Mucosa of stomach (tissue), 1 donor: ENCODE data around the gene FEV.
A peak's percentile ranks its signal among the peaks of the same experiment; 100 is the strongest.

Experiments used
- H3K27me3 ChIP-seq: one replicate; pipeline ENCODE4 v1.7.0; 2013; ENCODE audit warnings: mild to moderate bottlenecking, low read length; ENCODE audit not compliant: control insufficient read depth, insufficient read depth
- H3K36me3 ChIP-seq: one replicate; pipeline ENCODE4 v1.7.0; 2013; ENCODE audit warnings: low read length; ENCODE audit not compliant: control insufficient read depth, insufficient read depth
- H3K4me1 ChIP-seq: one replicate; pipeline ENCODE4 v1.7.0; 2013; ENCODE audit warnings: mild to moderate bottlenecking, low read length; ENCODE audit not compliant: control insufficient read depth, insufficient read depth
- H3K4me3 ChIP-seq: one replicate; pipeline ENCODE4 v1.7.0; 2013; ENCODE audit warnings: low read length
- H3K9ac ChIP-seq: one replicate; pipeline ENCODE4 v1.7.0; 2013; ENCODE audit warnings: mild to moderate bottlenecking, low read length, moderate library complexity
- H3K9me3 ChIP-seq: one replicate; pipeline ENCODE4 v1.7.0; 2013; ENCODE audit warnings: mild to moderate bottlenecking, low read length, moderate library complexity; ENCODE audit not compliant: control insufficient read depth
- donor health status: Pancreatic carcinoma.

FEV gene

GRCh38 chr2:218986148-218986761, 1.3 kb upstream of the FEV start:
- H3K9me3 ChIP-seq: no peaks in the 10 kb centered on the region
- no peaks in the 10 kb centered on the region for H3K36me3 ChIP-seq
- H3K4me1 ChIP-seq: peaks cover 21% of the 10 kb centered on the region
- no peak overlapping the region for H3K9ac ChIP-seq
- H3K4me3 ChIP-seq: no peak overlapping the region
- H3K27me3 ChIP-seq: peaks cover 99% of the 10 kb centered on the region

- peaks cover 26% of the 10 kb centered on the region for H3K4me1 ChIP-seq
- no peaks in the 10 kb centered on the region for H3K36me3 ChIP-seq
- no peak overlapping the region for H3K9ac ChIP-seq
- H3K9me3 ChIP-seq: no peaks in the 10 kb centered on the region
- H3K27me3 ChIP-seq: peaks cover 98% of the 10 kb centered on the region
- H3K4me3 ChIP-seq: no peak overlapping the region
These were observed 524 bp upstream of the FEV start for GRCh38 chr2:218985325-218986091.

DNA sequence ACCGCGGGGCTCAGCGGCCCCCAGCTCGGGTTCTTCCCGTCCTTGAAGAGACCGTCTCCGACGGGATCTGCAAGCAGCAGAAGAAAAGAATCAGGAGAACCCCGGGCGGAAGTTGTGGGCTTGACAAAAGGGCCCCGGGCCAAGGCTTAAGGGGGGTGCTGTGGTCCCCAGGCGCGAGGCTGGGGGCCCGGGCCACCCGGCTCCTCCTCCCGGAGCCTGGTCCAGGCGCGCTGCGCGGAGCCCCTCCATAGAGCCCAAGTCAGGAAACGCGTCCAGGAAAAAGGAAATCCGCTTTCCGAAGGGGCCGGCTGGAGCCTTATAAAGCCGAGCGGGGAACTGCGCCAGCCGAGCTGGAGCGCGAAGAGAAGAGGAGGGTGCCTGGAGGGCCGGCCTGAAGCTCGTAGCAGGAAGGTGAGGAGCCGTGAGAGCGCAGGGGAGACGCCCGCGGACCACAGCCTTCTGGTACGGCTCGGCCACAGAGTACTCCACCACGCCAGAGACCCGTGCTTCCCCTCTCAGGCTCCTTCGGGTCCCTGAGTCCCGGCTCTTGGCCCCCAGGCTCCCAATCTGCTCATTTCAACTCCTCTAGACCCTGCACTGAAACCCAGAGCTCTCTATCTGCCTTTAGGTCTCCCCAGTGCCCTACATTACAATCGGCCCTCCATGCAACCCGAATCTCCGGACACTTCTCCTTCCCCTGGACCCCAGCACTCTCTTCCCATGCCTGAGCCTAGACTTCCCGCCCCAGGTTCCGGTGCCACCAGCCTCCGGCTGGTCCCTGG, 554 bp downstream of the FEV start:
- peaks cover 96% of the 10 kb centered on the region for H3K27me3 ChIP-seq
- H3K9ac ChIP-seq: peak overlapping the region; percentile 18
- H3K36me3 ChIP-seq: no peaks in the 10 kb centered on the region
- H3K4me1 ChIP-seq: peaks cover 26% of the 10 kb centered on the region
- H3K9me3 ChIP-seq: no peaks in the 10 kb centered on the region
- no peak overlapping the region for H3K4me3 ChIP-seq

GRCh38 chr2:218983934-218984238, 1.1 kb downstream of the FEV start:
- H3K9ac ChIP-seq: no peak overlapping the region
- H3K4me3 ChIP-seq: no peak overlapping the region
- peaks cover 92% of the 10 kb centered on the region for H3K27me3 ChIP-seq
- peaks cover 26% of the 10 kb centered on the region for H3K4me1 ChIP-seq
- no peaks in the 10 kb centered on the region for H3K36me3 ChIP-seq
- no peaks in the 10 kb centered on the region for H3K9me3 ChIP-seq

DNA sequence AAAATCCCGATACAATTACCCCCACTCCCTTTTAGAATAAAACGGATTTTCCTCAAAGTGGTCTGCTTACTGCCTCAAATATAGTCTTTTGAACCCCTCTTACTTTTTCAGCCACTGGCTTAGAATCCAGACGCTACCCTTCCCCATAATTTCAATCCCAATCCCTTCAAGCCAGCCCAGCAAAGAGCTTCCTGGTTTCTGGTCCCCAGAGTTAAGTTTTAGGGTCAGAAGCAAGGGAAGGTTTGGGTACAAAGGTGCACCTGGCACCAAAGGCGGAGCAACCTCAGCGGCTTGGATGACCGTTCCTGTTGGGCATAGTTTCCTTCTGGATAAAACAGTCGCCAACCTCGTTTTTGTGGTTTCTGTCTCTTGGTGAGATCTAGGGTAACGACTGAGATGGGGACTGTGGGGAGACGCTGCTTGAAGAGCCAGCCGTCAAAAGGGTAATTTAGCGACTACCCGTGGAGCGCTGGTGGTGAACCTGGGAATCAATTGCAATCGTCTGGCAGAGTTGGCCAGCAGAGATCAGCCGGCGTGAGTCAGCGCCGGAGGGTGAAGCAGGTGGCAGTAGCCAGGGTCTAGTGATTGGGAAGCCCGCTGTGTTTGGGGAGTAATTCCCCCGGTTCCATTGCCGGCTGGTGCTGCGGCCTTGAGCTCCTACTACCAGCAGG, 1.6 kb downstream of the FEV start:
- H3K36me3 ChIP-seq: no peaks in the 10 kb centered on the region
- no peaks in the 10 kb centered on the region for H3K9me3 ChIP-seq
- H3K9ac ChIP-seq: peak overlapping the region; percentile 19
- H3K4me1 ChIP-seq: peaks cover 26% of the 10 kb centered on the region
- peaks cover 92% of the 10 kb centered on the region for H3K27me3 ChIP-seq
- no peak overlapping the region for H3K4me3 ChIP-seq

DNA sequence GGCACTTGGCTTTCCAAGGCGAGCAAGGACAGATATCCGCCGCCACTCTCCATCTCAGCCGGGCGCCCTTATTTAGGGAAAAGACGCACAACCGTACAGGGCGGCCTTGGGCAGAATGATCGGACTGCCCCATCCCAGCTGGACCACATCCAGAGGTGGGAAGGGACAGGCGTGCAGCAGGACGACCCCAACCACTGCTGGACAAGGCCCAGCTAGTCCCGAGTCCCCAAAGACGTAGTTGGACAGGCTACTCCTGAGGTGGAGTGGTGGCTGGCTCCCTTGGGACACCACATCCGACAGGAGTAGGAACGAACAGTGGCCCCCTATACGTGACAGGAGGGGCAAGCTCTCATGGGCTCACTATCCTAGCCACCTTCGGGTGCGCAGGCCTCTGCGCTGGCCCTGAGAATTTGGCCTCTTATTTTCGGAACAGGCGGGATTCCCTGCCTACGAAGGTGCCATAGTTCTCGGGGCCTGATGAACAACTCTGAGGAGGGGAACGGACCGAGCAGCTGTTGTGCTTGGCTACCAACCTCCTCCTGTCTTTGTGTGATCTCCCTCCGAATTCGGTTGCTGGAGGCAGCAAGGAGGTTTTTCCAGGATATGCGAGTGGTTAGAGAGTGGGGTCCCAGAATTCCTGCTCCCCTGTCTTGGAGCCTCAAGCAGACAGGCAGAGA, 2.3 kb downstream of the FEV start:
- no peaks in the 10 kb centered on the region for H3K9me3 ChIP-seq
- H3K9ac ChIP-seq: peak overlapping the region; percentile 19
- H3K4me3 ChIP-seq: no peak overlapping the region
- peaks cover 26% of the 10 kb centered on the region for H3K4me1 ChIP-seq
- no peaks in the 10 kb centered on the region for H3K36me3 ChIP-seq
- peaks cover 91% of the 10 kb centered on the region for H3K27me3 ChIP-seq

DNA sequence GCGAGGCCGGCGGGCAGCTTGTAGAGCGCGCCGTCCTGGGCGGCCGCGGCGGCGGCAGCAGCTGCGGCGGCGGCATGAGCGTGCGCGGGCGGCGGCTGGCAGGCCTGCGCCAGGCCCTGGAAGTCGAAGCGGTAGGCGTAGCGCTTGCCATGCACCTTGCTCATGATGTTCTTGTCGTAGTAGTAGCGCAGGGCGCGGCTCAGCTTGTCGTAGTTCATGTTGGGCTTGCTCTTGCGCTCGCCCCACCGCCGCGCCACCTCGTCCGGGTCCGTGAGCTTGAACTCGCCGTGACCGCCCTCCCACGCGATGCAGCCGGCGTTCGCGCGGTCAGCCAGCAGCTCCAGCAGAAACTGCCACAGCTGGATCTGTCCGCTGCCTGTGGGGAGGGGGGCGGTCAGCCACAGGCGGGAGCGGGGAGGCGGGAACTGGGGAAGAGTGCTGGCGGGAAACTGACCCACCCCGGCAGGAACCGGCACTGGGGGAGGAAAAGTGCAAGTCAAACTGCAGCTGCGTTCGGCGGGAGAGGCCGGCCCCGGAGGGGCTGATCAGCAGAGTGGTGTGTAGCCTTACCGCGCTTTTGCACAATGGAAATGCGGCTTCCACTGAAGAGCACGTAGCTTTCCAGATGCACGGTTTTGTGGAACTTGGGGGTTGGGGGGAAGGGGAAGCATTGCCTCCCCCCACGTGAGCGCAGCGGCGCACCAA, 3.0 kb downstream of the FEV start:
- H3K9me3 ChIP-seq: no peaks in the 10 kb centered on the region
- H3K4me3 ChIP-seq: no peak overlapping the region
- peaks cover 88% of the 10 kb centered on the region for H3K27me3 ChIP-seq
- peaks cover 26% of the 10 kb centered on the region for H3K4me1 ChIP-seq
- no peaks in the 10 kb centered on the region for H3K36me3 ChIP-seq
- no peak overlapping the region for H3K9ac ChIP-seq

DNA sequence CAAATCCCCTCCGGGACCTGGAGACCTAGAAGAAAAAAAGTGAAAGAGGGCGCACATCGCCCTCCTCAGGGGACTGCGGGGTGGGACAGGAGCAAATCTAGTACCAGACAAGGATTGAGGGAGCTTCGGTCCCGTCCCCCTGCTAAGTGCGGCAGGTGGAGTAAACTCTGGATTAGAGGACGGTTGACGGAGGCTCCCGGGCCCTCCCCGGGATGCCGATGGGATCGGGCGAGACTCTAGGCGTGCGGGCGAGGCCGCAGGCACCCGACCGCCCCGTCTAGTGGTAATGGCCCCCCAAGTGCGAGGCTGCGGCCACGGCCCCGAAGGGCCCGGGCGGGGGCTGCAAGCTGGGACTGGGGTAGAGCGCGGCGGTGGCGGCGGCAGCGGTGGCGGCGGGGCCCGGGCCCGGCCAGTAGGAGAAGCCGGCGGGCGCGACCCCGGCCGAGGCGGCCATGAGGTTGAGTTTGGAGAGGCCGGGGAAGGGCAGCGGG, 3.5 kb downstream of the FEV start:
- H3K36me3 ChIP-seq: no peaks in the 10 kb centered on the region

GRCh38 chr2:218980735-218981389, 4.1 kb downstream of the FEV start:
- Histone ChIP-seq H3K36me3 (no peaks in the 10 kb centered on the region), H3K4me1 (peaks cover 26% of the 10 kb centered on the region), H3K4me3 (peak overlapping the region; percentile 31), H3K9me3 (no peaks in the 10 kb centered on the region), H3K9ac (no peak overlapping the region), H3K27me3 (peaks cover 85% of the 10 kb centered on the region)

More for the DNA sequence above, 3.5 kb downstream of the FEV start:
- H3K4me3 ChIP-seq: no peak overlapping the region
- H3K4me1 ChIP-seq: peaks cover 26% of the 10 kb centered on the region
- H3K27me3 ChIP-seq: peaks cover 85% of the 10 kb centered on the region
- H3K9me3 ChIP-seq: no peaks in the 10 kb centered on the region
- H3K9ac ChIP-seq: no peak overlapping the region

- Histone ChIP-seq H3K9ac (no peak overlapping the region), H3K4me3 (no peak overlapping the region), H3K27me3 (peaks cover 85% of the 10 kb centered on the region), H3K36me3 (no peaks in the 10 kb centered on the region), H3K9me3 (no peaks in the 10 kb centered on the region), H3K4me1 (peaks cover 26% of the 10 kb centered on the region)
These were observed 4.9 kb downstream of the FEV start for GRCh38 chr2:218979846-218980734.
